H1 (cell line): ENCODE data around the gene IRS1. TPM values are rescaled to one million over a fixed set of nuclear protein-coding genes. Genes with fewer than 3 reads are reported as not detected.

Experiments
- CTCF ChIA-PET: fragments of 300-600 bp; sonication (Branson Sonifier 250); formaldehyde crosslinking; loops from one replicate; lab custom pipeline; 2021; ENCODE audit not compliant: partially characterized antibody; lab: Charles Lee
- POLR2A ChIA-PET: fragments of 300-600 bp; sonication (Branson Sonifier 250); formaldehyde crosslinking; loops from one replicate; lab custom pipeline; 2021; ENCODE audit warnings: inconsistent platforms; ENCODE audit not compliant: partially characterized antibody; lab: Charles Lee
- DNase-seq, 2 experiments: peaks; one replicate each; pipeline versions ENCODE4 v3.0.0 to v3.0.0-alpha.2; 2010 to 2022; ENCODE audit warnings: low spot score in 2 of 2, low read depth in 1 of 2, mixed read lengths in 1 of 2
- FAIRE-seq: peaks from 2 replicates; lab custom pipeline; 2011; peaks lifted over from hg19 to GRCh38; lab: Jason Lieb, UNC
- H2AFZ ChIP-seq: 2 replicates; pipeline ENCODE4 v1.8.1; 2012; ENCODE audit warnings: low read length, inconsistent platforms
- H2AK5ac ChIP-seq: 2 replicates; pipeline ENCODE4 v1.6.1; 2013; ENCODE audit warnings: low read depth, low read length
- H2BK120ac ChIP-seq: replicated peaks from 2 replicates; pipeline ENCODE3; 2013; ENCODE audit warnings: low read depth, low read length, inconsistent platforms
- H2BK12ac ChIP-seq: 2 replicates; pipeline ENCODE4 v1.6.1; 2013; ENCODE audit warnings: low read depth, low read length
- H2BK15ac ChIP-seq: 2 replicates; pipeline ENCODE4 v1.6.1; 2013; ENCODE audit warnings: low read length
- H2BK20ac ChIP-seq: 2 replicates; pipeline ENCODE4 v1.6.1; 2013; ENCODE audit warnings: low read length
- H2BK5ac ChIP-seq: 2 replicates; pipeline ENCODE4 v1.6.1; 2013; ENCODE audit warnings: low read depth, low read length
- H3K14ac ChIP-seq: 2 replicates; pipeline ENCODE4 v1.6.1; 2013; ENCODE audit warnings: inconsistent platforms; ENCODE audit not compliant: insufficient read length
- H3K18ac ChIP-seq: 2 replicates; pipeline ENCODE4 v1.6.1; 2013; ENCODE audit warnings: low read length; ENCODE audit errors: extremely low read depth
- H3K23ac ChIP-seq: 2 replicates; pipeline ENCODE4 v1.6.1; 2013; ENCODE audit warnings: inconsistent platforms; ENCODE audit not compliant: insufficient read length
- H3K23me2 ChIP-seq: 2 replicates; pipeline ENCODE4 v1.6.1; 2013; ENCODE audit warnings: low read depth, low read length
- H3K27ac ChIP-seq: 2 replicates; pipeline ENCODE4 v1.6.1; 2011; ENCODE audit warnings: low read depth, low read length, inconsistent platforms
- H3K27me3 ChIP-seq, 4 experiments: replicated peaks in 1 of 4; 1 replicate in 1 of 4; 2 replicates in 3 of 4; pipeline versions ENCODE4 v1.6.1 to v1.8.1; 2011 to 2013; ENCODE audit warnings: low read length in 3 of 4, mild to moderate bottlenecking in 3 of 4, inconsistent platforms in 2 of 4, mixed read lengths in 2 of 4, moderate library complexity in 1 of 4; ENCODE audit not compliant: control insufficient read depth in 3 of 4, insufficient read depth in 3 of 4; ENCODE audit errors: extremely low read depth in 1 of 4
- H3K36me3 ChIP-seq, 4 experiments: 2 replicates each; pipeline versions ENCODE4 v1.6.1 to v1.8.1; 2011 to 2013; ENCODE audit warnings: mild to moderate bottlenecking in 4 of 4, low read length in 3 of 4, moderate library complexity in 2 of 4, control low read depth in 1 of 4, inconsistent platforms in 1 of 4; ENCODE audit not compliant: insufficient read depth in 4 of 4, control insufficient read depth in 2 of 4
- H3K4ac ChIP-seq: replicated peaks from 2 replicates; pipeline ENCODE3; 2013; ENCODE audit warnings: low read length, low read depth, mixed read lengths, inconsistent platforms; ENCODE audit not compliant: insufficient read length
- H3K4me1 ChIP-seq, 4 experiments: replicated peaks in 1 of 4; 1 replicate in 1 of 4; 2 replicates in 3 of 4; pipeline versions ENCODE4 v1.6.1 to v1.8.1; 2011 to 2013; ENCODE audit warnings: low read length in 3 of 4, inconsistent platforms in 2 of 4, mixed read lengths in 1 of 4; ENCODE audit not compliant: insufficient read depth in 4 of 4, control insufficient read depth in 3 of 4
- H3K4me2 ChIP-seq, 2 experiments: 2 replicates each; pipeline versions ENCODE4 v1.6.1 to v1.8.1; 2011 to 2013; ENCODE audit warnings: low read depth in 2 of 2, low read length in 2 of 2, control low read depth in 1 of 2, inconsistent platforms in 1 of 2, mild to moderate bottlenecking in 1 of 2; ENCODE audit not compliant: insufficient read depth in 1 of 2
- H3K4me3 ChIP-seq, 4 experiments: fragments of 200-600, 300-600 bp in 1 of 4; sonication (generic), shearing (Covaris generic), sonication (Bioruptor Twin) in 1 of 4; 2 replicates each; pipeline versions ENCODE4 v1.5.1 to v1.8.1; 2011 to 2016; ENCODE audit warnings: low read length in 4 of 4, low read depth in 3 of 4, control low read depth in 2 of 4, inconsistent platforms in 2 of 4, mild to moderate bottlenecking in 2 of 4, mixed read lengths in 1 of 4, moderate library complexity in 1 of 4; ENCODE audit not compliant: insufficient read depth in 2 of 4; ENCODE audit errors: extremely low read depth in 1 of 4
- H3K56ac ChIP-seq: replicated peaks from 2 replicates; pipeline ENCODE3; 2013; ENCODE audit warnings: low read depth, mild to moderate bottlenecking, mixed read lengths, low read length, inconsistent platforms; ENCODE audit not compliant: insufficient read length
- H3K79me1 ChIP-seq: 2 replicates; pipeline ENCODE4 v1.6.1; 2013; ENCODE audit warnings: low read depth, low read length, control low read depth
- H3K79me2 ChIP-seq, 2 experiments: 2 replicates each; pipeline versions ENCODE4 v1.6.1 to v1.8.1; 2012 to 2013; ENCODE audit warnings: low read length in 2 of 2, mild to moderate bottlenecking in 2 of 2, inconsistent platforms in 1 of 2; ENCODE audit not compliant: insufficient read depth in 2 of 2, control insufficient read depth in 1 of 2
- H3K9ac ChIP-seq, 4 experiments: replicated peaks in 1 of 4; 1 replicate in 1 of 4; 2 replicates in 3 of 4; pipeline versions ENCODE4 v1.6.1 to v1.8.1; 2011 to 2013; ENCODE audit warnings: low read depth in 3 of 4, low read length in 3 of 4, control low read depth in 2 of 4, mild to moderate bottlenecking in 2 of 4, moderate library complexity in 2 of 4, inconsistent platforms in 1 of 4; ENCODE audit errors: extremely low read depth in 1 of 4
- H3K9me3 ChIP-seq, 2 experiments: 2 replicates each; pipeline versions ENCODE4 v1.6.1 to v1.8.1; 2012 to 2013; ENCODE audit warnings: mild to moderate bottlenecking in 2 of 2, moderate library complexity in 2 of 2, control low read depth in 1 of 2, inconsistent platforms in 1 of 2, low read depth in 1 of 2, low read length in 1 of 2, mixed read lengths in 1 of 2; ENCODE audit not compliant: insufficient read depth in 2 of 2
- H4K20me1 ChIP-seq, 2 experiments: replicated peaks in 1 of 2; 2 replicates each; pipeline versions ENCODE3 to v1.8.1; 2011 to 2013; ENCODE audit warnings: inconsistent platforms in 2 of 2, low read length in 2 of 2, mild to moderate bottlenecking in 1 of 2; ENCODE audit not compliant: insufficient read depth in 2 of 2, control insufficient read depth in 1 of 2
- H4K5ac ChIP-seq: 2 replicates; pipeline ENCODE4 v1.6.1; 2013; ENCODE audit warnings: low read length, low read depth, mixed read lengths, inconsistent platforms; ENCODE audit not compliant: insufficient read length
- H4K8ac ChIP-seq: 2 replicates; pipeline ENCODE4 v1.8.0; 2013; ENCODE audit warnings: mild to moderate bottlenecking, moderate library complexity, low read length, inconsistent platforms; ENCODE audit not compliant: insufficient read depth; ENCODE audit errors: extremely low read depth
- H4K91ac ChIP-seq: replicated peaks from 2 replicates; pipeline ENCODE3; 2013; ENCODE audit warnings: low read length, mixed read lengths, inconsistent platforms; ENCODE audit not compliant: insufficient read length
- SIX5 ChIP-seq: IDR thresholded peaks from 2 replicates; pipeline ENCODE4 v1.6.1; 2011; ENCODE audit warnings: mild to moderate bottlenecking, low read depth, low read length
- WGBS, 2 experiments: shearing (Covaris generic) in 1 of 2; methylation state at CpG; one replicate each; pipeline versions ENCODE4 v1.1.6 to v1.1.7; 2013 to 2015; ENCODE audit warnings: low lambda C conversion rate in 2 of 2, mixed read lengths in 2 of 2, inconsistent platforms in 1 of 2, low coverage in 1 of 2, missing lambda C conversion rate in 1 of 2; ENCODE audit not compliant: insufficient replicate concordance in 2 of 2, insufficient coverage in 1 of 2, insufficient read length in 1 of 2; ENCODE audit errors: extremely low coverage in 1 of 2, missing lambda C conversion rate in 1 of 2; 5-methylcytosine and 5-hydroxymethylcytosine counted together
- polyA plus RNA-seq, 7 experiments: library from polyadenylated mRNA; depleted of rRNA in 3 of 7; stranded (reverse) in 5 of 7; unstranded in 2 of 7; fragments of >200 nt in 5 of 7; fragments of 200-250 nt in 2 of 7; gene quantifications; 1 replicate in 5 of 7; 2 replicates in 1 of 7; 4 replicates in 1 of 7; pipeline versions ENCODE4 v1.2.1 to v1.2.3, GENCODE V29; 2011 to 2013; ENCODE audit warnings: missing spikeins in 2 of 7, mixed read lengths in 2 of 7
- total RNA-seq: library from RNA; stranded (reverse); fragmentation: NEBNext Ultra II Directional; extraction: Animal tissue kit (Norgen Biotek cat#: 25700); gene quantifications from 2 replicates; pipeline ENCODE4 v1.2.1, GENCODE V29; 2021

IRS1 gene
- total and polyA plus RNA-seq, 2 of the 8 experiments (the other 6 are each of a cell fraction or from before 2014, with no cell fraction given): 9.1 to 26.9 TPM

DNA sequence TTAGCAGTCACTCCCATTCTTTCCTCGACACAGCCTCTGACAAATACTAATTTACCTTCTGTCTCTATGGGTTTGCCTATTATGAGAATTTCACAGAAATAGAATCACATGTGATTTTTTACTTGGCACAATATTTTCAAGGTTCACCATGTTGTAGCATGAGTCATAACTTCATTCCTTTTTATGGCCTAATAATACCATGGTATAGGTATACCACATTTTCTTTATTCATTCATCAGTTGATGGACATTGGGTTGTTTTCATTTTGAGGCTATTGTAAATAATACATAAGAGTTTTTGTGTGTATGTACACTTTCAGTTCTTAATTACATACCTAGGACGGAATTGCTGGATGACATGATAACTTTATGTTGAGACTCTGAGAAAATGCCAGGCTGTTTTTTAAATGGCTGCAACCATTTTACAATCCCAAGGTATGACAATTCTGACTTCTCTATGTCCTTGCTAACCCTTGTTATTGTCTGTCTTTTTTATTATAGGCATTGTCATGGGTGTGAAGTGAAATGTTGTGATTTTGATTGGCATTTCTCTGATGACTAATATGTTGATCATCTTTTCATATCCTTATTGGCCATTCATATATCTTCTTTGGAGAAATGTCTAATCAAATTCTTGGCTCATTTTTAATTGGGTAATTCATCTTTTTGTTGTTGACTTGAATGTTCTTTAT lies 87.9 kb downstream of the IRS1 start:
- Histone ChIP-seq H3K23me2 (peaks cover 5% of the 10 kb centered on the region; the same call in 1 of the 2 replicates), H4K5ac (no peak overlapping the region), H3K79me2 (no peaks in the 10 kb centered on the region), H2AFZ (no peak overlapping the region), H2BK120ac (no peak overlapping the region), H4K20me1 (peaks cover 0 to 5% of the 10 kb centered on the region in 2 experiments), H3K56ac (no peak overlapping the region), H3K14ac (no peak overlapping the region), H4K91ac (no peak overlapping the region), H2BK15ac (no peak overlapping the region), H3K27me3 (no peaks in the 10 kb centered on the region), H3K36me3 (no peaks in the 10 kb centered on the region), H2AK5ac (no peak overlapping the region), H3K18ac (no peak overlapping the region), H3K79me1 (no peaks in the 10 kb centered on the region), H4K8ac (no peak overlapping the region), H3K4me3 (no peak overlapping the region), H3K9me3 (no peaks in the 10 kb centered on the region), H3K4ac (no peak overlapping the region), H3K27ac (no peak overlapping the region), H2BK5ac (no peak overlapping the region), H3K23ac (no peak overlapping the region), H3K9ac (no peak overlapping the region), H3K4me2 (no peak overlapping the region), H3K4me1 (no peaks in the 10 kb centered on the region), H2BK20ac (no peak overlapping the region), H2BK12ac (no peak overlapping the region)
- POLR2A ChIA-PET: no interaction called here
- TF ChIP-seq SIX5: no peak
- CTCF ChIA-PET: interaction anchor here (0.7 kb wide), 1 partner anchor 10 kb away, joined by 3 read pairs; no protein-coding TSS in a partner anchor
- FAIRE-seq (no peak), DNase-seq (no peak)
- WGBS, 2 experiments: 93% methylated on average over 2 of the region's 2 CpGs; no CpG with 5 or more reads in 1 of the 2 experiments
